HEK293T (cell line): ENCODE data around the gene CCDC92.

Experiments
- ARNT ChIP-seq: fragments of 450-650 bp; IDR thresholded peaks from 2 replicates; pipeline ENCODE4 v1.6.1; 2017; ENCODE audit warnings: mild to moderate bottlenecking
- BHLHE40 ChIP-seq: fragments of 450-650 bp; IDR thresholded peaks from 2 replicates; pipeline ENCODE4 v1.6.1; 2016; ENCODE audit warnings: mild to moderate bottlenecking, moderate library complexity, borderline replicate concordance
- CTBP1 ChIP-seq: fragments of 450-650 bp; IDR thresholded peaks from 2 replicates; pipeline ENCODE4 v1.6.1; 2016; ENCODE audit warnings: borderline replicate concordance
- FOXA1 ChIP-seq: fragments of 450-650 bp; IDR thresholded peaks from 2 replicates; pipeline ENCODE4 v1.6.1; 2016; ENCODE audit warnings: mild to moderate bottlenecking
- FOXK2 ChIP-seq: fragments of 450-650 bp; IDR thresholded peaks from 2 replicates; pipeline ENCODE4 v1.6.1; 2016; ENCODE audit warnings: mild to moderate bottlenecking
- FOXM1 ChIP-seq: fragments of 450-650 bp; IDR thresholded peaks from 2 replicates; pipeline ENCODE4 v1.6.1; 2017; ENCODE audit warnings: mild to moderate bottlenecking, borderline replicate concordance
- PKNOX1 ChIP-seq: fragments of 450-650 bp; IDR thresholded peaks from 2 replicates; pipeline ENCODE4 v1.6.1; 2016
- SUZ12 ChIP-seq: fragments of 450-650 bp; IDR thresholded peaks from 2 replicates; pipeline ENCODE4 v1.6.1; 2016; ENCODE audit warnings: mild to moderate bottlenecking

GRCh38 chr12:123917337-123917850 lies 55.2 kb downstream of the CCDC92 start:
- TF ChIP-seq ARNT = no peak
- no peak for TF ChIP-seq SUZ12
- TF ChIP-seq CTBP1 = no peak
- no peak for TF ChIP-seq PKNOX1
- TF ChIP-seq FOXA1 = no peak
- TF ChIP-seq BHLHE40 = no peak
- TF ChIP-seq FOXK2 = no peak
- TF ChIP-seq FOXM1 = no peak
